Lower lobe of right lung (tissue), 2 donors: ENCODE measurements around the gene P2RX7. TPM values are rescaled to one million over a fixed set of nuclear protein-coding genes. Genes with fewer than 3 reads are reported as not detected.

ENCODE experiments used
- ATAC-seq, 2 donors: fragments of 200-7000 bp; cut with Tn5 transposase; one replicate each; pipeline ENCODE4 v1.9.1; 2020 to 2022; ENCODE audit warnings: mild to moderate bottlenecking in 2 of 2, moderate library complexity in 2 of 2
- DNase-seq: peaks from one replicate; pipeline ENCODE4 v3.0.0-alpha.2; 2020
- H3K27ac ChIP-seq: fragments of 200-600 bp; one replicate; pipeline ENCODE4 v1.8.0; 2022
- H3K27me3 ChIP-seq: fragments of 200-600 bp; one replicate; pipeline ENCODE4 v1.8.0; 2022; ENCODE audit warnings: low read depth
- H3K36me3 ChIP-seq: fragments of 200-600 bp; one replicate; pipeline ENCODE4 v1.8.0; 2022; ENCODE audit warnings: mild to moderate bottlenecking
- H3K4me1 ChIP-seq: fragments of 200-600 bp; one replicate; pipeline ENCODE4 v1.8.0; 2022
- H3K4me3 ChIP-seq: fragments of 200-600 bp; one replicate; pipeline ENCODE4 v1.8.0; 2022; ENCODE audit warnings: mild to moderate bottlenecking
- H3K9me3 ChIP-seq: fragments of 200-600 bp; one replicate; pipeline ENCODE4 v1.8.0; 2022
- CTCF ChIP-seq: fragments of 200-600 bp; IDR thresholded peaks from one replicate; pipeline ENCODE4 v1.8.0; 2022; ENCODE audit warnings: antibody characterized with exemption, mild to moderate bottlenecking
- intact Hi-C: fragments of 100-400 bp; cut with DNase I; formaldehyde crosslinking; loops from one replicate; pipeline ENCODE4 v1.11.0; 2022
- total RNA-seq: library from RNA; stranded (reverse); fragmentation: NEBNext Ultra II Directional; extraction: Animal tissue kit (Norgen Biotek cat#: 25700); gene quantifications from one replicate; pipeline ENCODE4 v1.2.1, GENCODE V29; 2021
- donor health status: DM: no; HTN: yes; CAD: no; lungs with severe emphysema.

Gene P2RX7
- total RNA-seq, 1 donor from 2014 or later = 20.5 TPM

GRCh38 chr12:121188227-121188626 is 55.6 kb downstream of the P2RX7 start:
- H3K4me3 ChIP-seq = no peak overlapping the region
- ATAC-seq = no peak
- TF ChIP-seq CTCF = no peak
- peaks cover 10% of the 10 kb centered on the region for H3K4me1 ChIP-seq
- intact Hi-C loops = no loop called here
- no peak overlapping the region for H3K27ac ChIP-seq
- no peaks in the 10 kb centered on the region for H3K9me3 ChIP-seq
- H3K27me3 ChIP-seq = no peaks in the 10 kb centered on the region
- no peak for DNase-seq
- peaks cover 6% of the 10 kb centered on the region for H3K36me3 ChIP-seq

GRCh38 chr12:121189131-121189530 is 56.5 kb downstream of the P2RX7 start:
- peaks cover 6% of the 10 kb centered on the region for H3K36me3 ChIP-seq
- H3K27ac ChIP-seq = no peak overlapping the region
- no peak overlapping the region for H3K4me3 ChIP-seq
- no peaks in the 10 kb centered on the region for H3K9me3 ChIP-seq
- H3K27me3 ChIP-seq = no peaks in the 10 kb centered on the region
- DNase-seq (no peak), ATAC-seq (no peak)
- intact Hi-C loops = no loop called here
- TF ChIP-seq CTCF = no peak
- H3K4me1 ChIP-seq = peaks cover 10% of the 10 kb centered on the region

GRCh38 chr12:121189619-121190155 is 57.0 kb downstream of the P2RX7 start:
- no peak for ATAC-seq
- Histone ChIP-seq H3K36me3 (peaks cover 1% of the 10 kb centered on the region), H3K4me3 (no peak overlapping the region)

GRCh38 chr12:121190523-121191031 is 57.9 kb downstream of the P2RX7 start:
- H3K36me3 ChIP-seq = no peaks in the 10 kb centered on the region
- H3K27ac ChIP-seq = peak overlapping the region; percentile 0
- DNase-seq = no peak

More at GRCh38 chr12:121189619-121190155, 57.0 kb downstream of the P2RX7 start:
- H3K27ac ChIP-seq = no peak overlapping the region
- no peaks in the 10 kb centered on the region for H3K27me3 ChIP-seq
- H3K4me1 ChIP-seq = peaks cover 10% of the 10 kb centered on the region
- intact Hi-C loops = no loop called here
- no peaks in the 10 kb centered on the region for H3K9me3 ChIP-seq
- TF ChIP-seq CTCF = no peak
- no peak for DNase-seq

GRCh38 chr12:121191151-121191550 is 58.5 kb downstream of the P2RX7 start:
- no peak overlapping the region for H3K4me3 ChIP-seq
- H3K36me3 ChIP-seq = no peaks in the 10 kb centered on the region
- intact Hi-C loops = no loop called here
- no peaks in the 10 kb centered on the region for H3K9me3 ChIP-seq
- H3K4me1 ChIP-seq = peaks cover 10% of the 10 kb centered on the region
- H3K27ac ChIP-seq = peak overlapping the region; percentile 0
- ATAC-seq = no peak
- TF ChIP-seq CTCF = no peak
- no peaks in the 10 kb centered on the region for H3K27me3 ChIP-seq
- no peak for DNase-seq

More at GRCh38 chr12:121190523-121191031, 57.9 kb downstream of the P2RX7 start:
- ATAC-seq = peak; percentile 64 to 76
- Histone ChIP-seq H3K27me3 (no peaks in the 10 kb centered on the region), H3K4me3 (no peak overlapping the region), H3K9me3 (no peaks in the 10 kb centered on the region), H3K4me1 (peaks cover 10% of the 10 kb centered on the region)
- TF ChIP-seq CTCF = no peak
- intact Hi-C loops = no loop called here
